ENCODE data around the gene CARD10. TPM values are rescaled to one million over a fixed set of nuclear protein-coding genes. Genes with fewer than 3 reads are reported as not detected.

CARD10 gene
- total RNA-seq, 1 donor from 2014 or later = 13.5 TPM

DNA sequence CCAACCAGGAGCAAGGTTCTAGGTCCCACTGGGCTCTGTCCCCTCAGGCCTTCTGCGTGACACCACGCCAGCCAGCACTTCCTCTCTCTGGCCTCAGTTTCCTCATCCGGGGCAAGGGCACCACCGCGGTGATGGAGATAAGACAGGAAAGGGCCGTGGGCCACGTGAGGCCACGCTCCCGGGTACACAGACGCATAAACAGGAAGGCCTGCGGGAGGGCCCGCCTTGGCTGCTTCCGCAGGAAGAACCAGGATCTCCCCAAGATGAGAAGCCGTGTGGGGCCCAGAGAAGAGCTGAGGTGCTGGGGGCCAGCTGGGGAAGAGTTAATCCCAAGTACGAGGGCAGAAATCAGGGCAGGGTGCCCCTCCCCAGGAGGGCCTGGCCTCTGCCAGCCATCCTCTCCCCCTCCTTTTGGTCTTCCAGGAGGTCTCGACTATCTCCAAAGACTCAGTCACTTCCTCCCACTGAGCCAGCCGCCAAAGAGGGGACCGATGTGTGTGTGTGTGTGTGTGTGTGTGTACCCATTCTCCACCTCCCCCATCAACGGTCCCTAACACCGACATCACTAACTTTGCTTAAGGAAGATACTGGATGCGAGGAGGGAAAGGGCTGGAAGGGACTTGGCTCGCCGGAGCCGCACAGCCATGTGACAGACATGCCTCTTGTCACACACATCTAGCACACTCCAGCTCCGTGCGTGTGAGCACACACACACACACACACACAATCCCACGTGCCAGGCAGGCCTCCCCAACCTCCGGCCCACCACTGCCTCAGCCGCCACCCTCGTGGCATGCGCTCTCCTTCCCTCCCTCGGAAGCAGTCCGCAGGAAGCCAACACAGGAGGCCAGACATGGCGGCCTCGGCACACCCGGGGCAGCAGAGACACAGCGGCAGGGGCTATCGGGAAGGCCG lies 34.5 kb downstream of the CARD10 start:
- no peak overlapping the region for H3K27ac Mint-ChIP-seq (ENCODE audit: unreplicated experiment)
- TF ChIP-seq, protein P1, sequence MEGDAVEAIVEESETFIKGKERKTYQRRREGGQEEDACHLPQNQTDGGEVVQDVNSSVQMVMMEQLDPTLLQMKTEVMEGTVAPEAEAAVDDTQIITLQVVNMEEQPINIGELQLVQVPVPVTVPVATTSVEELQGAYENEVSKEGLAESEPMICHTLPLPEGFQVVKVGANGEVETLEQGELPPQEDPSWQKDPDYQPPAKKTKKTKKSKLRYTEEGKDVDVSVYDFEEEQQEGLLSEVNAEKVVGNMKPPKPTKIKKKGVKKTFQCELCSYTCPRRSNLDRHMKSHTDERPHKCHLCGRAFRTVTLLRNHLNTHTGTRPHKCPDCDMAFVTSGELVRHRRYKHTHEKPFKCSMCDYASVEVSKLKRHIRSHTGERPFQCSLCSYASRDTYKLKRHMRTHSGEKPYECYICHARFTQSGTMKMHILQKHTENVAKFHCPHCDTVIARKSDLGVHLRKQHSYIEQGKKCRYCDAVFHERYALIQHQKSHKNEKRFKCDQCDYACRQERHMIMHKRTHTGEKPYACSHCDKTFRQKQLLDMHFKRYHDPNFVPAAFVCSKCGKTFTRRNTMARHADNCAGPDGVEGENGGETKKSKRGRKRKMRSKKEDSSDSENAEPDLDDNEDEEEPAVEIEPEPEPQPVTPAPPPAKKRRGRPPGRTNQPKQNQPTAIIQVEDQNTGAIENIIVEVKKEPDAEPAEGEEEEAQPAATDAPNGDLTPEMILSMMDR (IDR thresholded peaks at IDR 0.05) = no peak
- H3K9me3 Mint-ChIP-seq (ENCODE audit: low read depth) = no peaks in the 10 kb centered on the region
- H3K4me3 Mint-ChIP-seq (ENCODE audit: unreplicated experiment) = no peak overlapping the region
- H3K4me1 Mint-ChIP-seq (ENCODE audit: low read depth) = peaks cover 22% of the 10 kb centered on the region
- H3K27me3 Mint-ChIP-seq (ENCODE audit: low read depth) = no peaks in the 10 kb centered on the region
- H3K36me3 Mint-ChIP-seq (ENCODE audit: low read depth) = peaks cover 2% of the 10 kb centered on the region
- no peak for DNase-seq (ENCODE audit: low spot score)

DNA sequence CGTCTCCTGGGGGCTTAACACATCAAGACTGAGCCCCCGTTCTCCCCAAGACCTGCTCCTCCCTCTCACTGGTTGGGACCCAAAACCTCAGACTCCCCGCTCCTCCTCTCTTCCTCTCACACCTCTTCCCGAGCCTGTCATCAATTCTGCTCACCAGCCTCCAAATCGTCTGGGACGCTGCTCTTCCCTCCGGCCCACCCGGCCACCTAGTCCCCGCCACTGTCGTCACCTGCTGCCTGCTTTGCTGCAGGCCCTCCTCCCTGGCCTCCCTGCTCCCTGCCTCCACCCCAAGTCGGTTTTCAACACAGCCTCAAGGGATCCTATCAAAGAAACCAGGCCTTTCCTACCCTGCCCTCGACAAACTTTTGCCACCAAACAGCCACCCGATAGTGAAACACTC lies 36.2 kb downstream of the CARD10 start:
- no peak overlapping the region for H3K27ac Mint-ChIP-seq (ENCODE audit: unreplicated experiment)

DNA sequence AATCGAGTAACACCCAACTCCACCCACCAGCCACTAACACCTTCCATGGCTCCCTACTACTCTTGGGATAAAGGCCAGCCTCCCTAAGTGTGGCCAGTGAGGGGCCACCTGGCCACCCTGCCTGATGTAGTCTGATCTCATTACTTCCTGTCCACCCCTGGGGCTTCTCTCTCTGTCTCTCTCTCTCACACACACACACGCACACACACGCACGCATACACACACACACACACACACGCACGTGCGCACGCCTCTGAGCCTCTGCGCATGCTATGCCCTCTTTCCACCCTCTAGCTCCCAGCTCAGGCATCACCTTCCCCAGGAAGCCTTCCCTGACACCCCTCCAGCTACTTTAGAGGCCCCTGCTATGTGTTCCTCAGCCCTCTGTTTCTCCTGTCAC lies 37.0 kb downstream of the CARD10 start:
- H3K4me1 Mint-ChIP-seq (ENCODE audit: low read depth) = peaks cover 19% of the 10 kb centered on the region
- no peaks in the 10 kb centered on the region for H3K36me3 Mint-ChIP-seq (ENCODE audit: low read depth)
- no peak for DNase-seq (ENCODE audit: low spot score)
- H3K9me3 Mint-ChIP-seq (ENCODE audit: low read depth) = no peaks in the 10 kb centered on the region
- no peak overlapping the region for H3K4me3 Mint-ChIP-seq (ENCODE audit: unreplicated experiment)
- H3K27ac Mint-ChIP-seq (ENCODE audit: unreplicated experiment) = no peak overlapping the region
- no peaks in the 10 kb centered on the region for H3K27me3 Mint-ChIP-seq (ENCODE audit: low read depth)
- TF ChIP-seq, protein P1 (IDR thresholded peaks at IDR 0.05) = no peak

More for the DNA sequence above, 36.2 kb downstream of the CARD10 start:
- H3K27me3 Mint-ChIP-seq (ENCODE audit: low read depth) = no peaks in the 10 kb centered on the region
- no peaks in the 10 kb centered on the region for H3K9me3 Mint-ChIP-seq (ENCODE audit: low read depth)
- no peaks in the 10 kb centered on the region for H3K36me3 Mint-ChIP-seq (ENCODE audit: low read depth)
- TF ChIP-seq, protein P1 (IDR thresholded peaks at IDR 0.05) = no peak
- H3K4me3 Mint-ChIP-seq (ENCODE audit: unreplicated experiment) = no peak overlapping the region
- DNase-seq (ENCODE audit: low spot score) = no peak
- H3K4me1 Mint-ChIP-seq (ENCODE audit: low read depth) = peaks cover 22% of the 10 kb centered on the region

DNA sequence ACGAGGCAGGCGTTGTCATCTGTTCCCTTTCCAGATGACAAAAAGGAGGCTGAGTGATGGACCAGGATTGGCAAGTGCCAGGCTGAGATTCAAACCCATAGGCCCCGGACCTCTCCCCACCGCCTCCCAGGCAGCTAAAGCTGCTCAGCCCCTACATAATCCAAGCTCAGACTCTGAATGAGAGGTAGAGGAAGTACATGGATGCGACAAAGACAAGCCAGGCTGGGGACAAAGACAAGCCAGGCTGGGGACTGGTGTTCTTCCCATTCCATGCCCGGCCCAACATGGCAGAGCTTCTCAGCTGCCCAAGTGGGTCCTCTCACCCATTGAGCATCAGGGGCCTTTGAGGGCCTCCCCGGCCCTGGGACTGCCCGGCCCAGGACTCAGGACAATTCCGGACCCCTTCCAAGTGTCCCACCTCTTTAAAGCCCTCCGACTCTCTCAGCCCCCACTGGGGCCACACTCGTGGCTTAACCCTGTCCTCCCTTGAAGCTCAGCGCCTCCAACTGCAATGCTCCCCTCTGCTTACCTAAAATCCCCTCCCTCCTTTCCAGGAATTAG lies 37.8 kb downstream of the CARD10 start:
- H3K27ac Mint-ChIP-seq (ENCODE audit: unreplicated experiment) = no peak overlapping the region
- H3K36me3 Mint-ChIP-seq (ENCODE audit: low read depth) = no peaks in the 10 kb centered on the region
- TF ChIP-seq, protein P1 (IDR thresholded peaks at IDR 0.05) = no peak
- no peak for DNase-seq (ENCODE audit: low spot score)
- H3K4me1 Mint-ChIP-seq (ENCODE audit: low read depth) = peaks cover 11% of the 10 kb centered on the region
- no peaks in the 10 kb centered on the region for H3K27me3 Mint-ChIP-seq (ENCODE audit: low read depth)
- H3K9me3 Mint-ChIP-seq (ENCODE audit: low read depth) = no peaks in the 10 kb centered on the region
- no peak overlapping the region for H3K4me3 Mint-ChIP-seq (ENCODE audit: unreplicated experiment)

DNA sequence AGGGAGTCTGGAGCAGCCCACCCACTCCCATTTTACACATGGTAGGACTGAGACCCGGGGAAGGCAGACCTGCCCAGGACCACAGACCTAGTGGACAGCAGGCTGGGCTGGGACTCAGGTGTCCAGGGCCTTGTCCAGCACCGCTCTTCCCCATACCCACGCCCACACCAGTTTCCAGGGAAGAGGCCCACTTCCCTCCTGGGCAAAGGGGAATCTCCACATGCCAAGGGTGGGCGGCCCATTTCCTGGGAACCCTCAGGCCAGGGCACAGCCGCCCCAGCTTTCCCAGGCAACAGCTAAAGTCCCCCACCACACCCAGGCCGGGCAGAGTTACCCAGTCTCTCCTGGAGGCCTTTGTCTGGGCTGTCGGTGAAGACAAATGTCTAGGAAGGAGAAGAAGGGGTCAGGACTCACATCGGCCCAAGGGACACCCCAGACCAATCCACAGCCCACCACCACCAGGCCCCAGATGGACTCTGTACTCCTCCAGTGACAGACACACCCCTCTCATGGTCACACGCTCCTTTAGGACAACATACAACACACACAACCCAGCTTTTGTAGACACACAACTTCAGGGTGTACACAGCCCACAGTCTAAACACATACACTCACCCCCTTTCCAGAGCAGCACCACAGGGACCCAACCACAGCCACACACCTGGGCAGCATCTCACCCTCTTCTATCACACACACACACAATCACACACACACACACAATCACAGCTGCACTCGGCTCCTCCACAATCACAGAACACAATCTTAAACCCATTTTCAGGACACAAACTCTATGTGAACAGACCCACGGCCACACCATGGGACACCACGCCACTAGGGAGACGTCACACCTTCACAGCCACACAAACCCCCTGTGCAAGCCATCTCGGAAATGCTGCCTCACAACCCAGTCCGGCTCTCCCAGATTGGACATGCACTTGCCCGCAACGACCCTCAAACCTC lies 38.5 kb downstream of the CARD10 start:
- DNase-seq (ENCODE audit: low spot score) = no peak

More for the DNA sequence above, 38.5 kb downstream of the CARD10 start:
- H3K36me3 Mint-ChIP-seq (ENCODE audit: low read depth) = no peaks in the 10 kb centered on the region
- H3K4me3 Mint-ChIP-seq (ENCODE audit: unreplicated experiment) = no peak overlapping the region
- H3K27ac Mint-ChIP-seq (ENCODE audit: unreplicated experiment) = no peak overlapping the region
- H3K27me3 Mint-ChIP-seq (ENCODE audit: low read depth) = peaks cover 2% of the 10 kb centered on the region
- H3K9me3 Mint-ChIP-seq (ENCODE audit: low read depth) = no peaks in the 10 kb centered on the region
- TF ChIP-seq, protein P1 (IDR thresholded peaks at IDR 0.05) = no peak
- H3K4me1 Mint-ChIP-seq (ENCODE audit: low read depth) = peaks cover 9% of the 10 kb centered on the region
